IMR-90 (cell line): ENCODE measurements around the gene NRL. TPM values are rescaled to one million over a fixed set of nuclear protein-coding genes. Genes with fewer than 3 reads are reported as not detected.

Experiments
- ATAC-seq: fragments of 200-7000 bp; cut with Tn5 transposase; 2 replicates; pipeline ENCODE4 v1.9.1; 2020; ENCODE audit warnings: low read depth, mild to moderate bottlenecking, moderate library complexity
- BruUV-seq: library from RNA; stranded (reverse); fragments of 400-500 nt; replicated peaks from 2 replicates; lab custom pipeline; 2021; lab: Mats Ljungman, UMichigan
- CTCF ChIA-PET: fragments of 300-600 bp; formaldehyde crosslinking; extraction: SDS; loops from one replicate; lab custom pipeline; 2021; ENCODE audit warnings: antibody characterized with exemption; lab: Yijun Ruan, JAX
- POLR2A ChIA-PET: fragments of 300-600 bp; sonication (Branson Sonifier 250); formaldehyde crosslinking; loops from one replicate; lab custom pipeline; 2022; ENCODE audit warnings: antibody characterized with exemption; ENCODE audit not compliant: unreplicated experiment; lab: Charles Lee
- DNase-seq: peaks from one replicate; pipeline ENCODE4 v3.0.0; 2013
- H2AFZ ChIP-seq: replicated peaks from 2 replicates; pipeline ENCODE3; 2013; ENCODE audit warnings: low read length, mild to moderate bottlenecking; ENCODE audit not compliant: poor library complexity
- H2AK5ac ChIP-seq: 2 replicates; pipeline ENCODE4 v1.6.1; 2013; ENCODE audit warnings: low read depth, low read length, inconsistent platforms
- H2AK9ac ChIP-seq: replicated peaks from 2 replicates; pipeline ENCODE3; 2013; ENCODE audit warnings: mild to moderate bottlenecking, low read depth, low read length, moderate library complexity; ENCODE audit not compliant: poor library complexity
- H2BK120ac ChIP-seq: 2 replicates; pipeline ENCODE4 v1.6.1; 2013; ENCODE audit warnings: low read depth, low read length, inconsistent platforms
- H2BK15ac ChIP-seq: 3 replicates; pipeline ENCODE4 v1.6.1; 2013; ENCODE audit warnings: low read depth, low read length, inconsistent platforms
- H2BK20ac ChIP-seq: 2 replicates; pipeline ENCODE4 v1.6.1; 2013; ENCODE audit warnings: low read depth, mild to moderate bottlenecking, inconsistent platforms, low read length, moderate library complexity
- H2BK5ac ChIP-seq: 2 replicates; pipeline ENCODE4 v1.6.1; 2013; ENCODE audit warnings: mild to moderate bottlenecking, low read depth, low read length, inconsistent platforms; ENCODE audit not compliant: poor library complexity, severe bottlenecking
- H3K14ac ChIP-seq: replicated peaks from 2 replicates; pipeline ENCODE4 v1.6.1; 2013; ENCODE audit warnings: low read depth, low read length, inconsistent platforms
- H3K18ac ChIP-seq: 2 replicates; pipeline ENCODE4 v1.6.1; 2013; ENCODE audit warnings: low read depth, low read length, control low read depth
- H3K23ac ChIP-seq: 2 replicates; pipeline ENCODE4 v1.6.1; 2013; ENCODE audit warnings: low read depth, low read length, inconsistent platforms
- H3K27ac ChIP-seq: 2 replicates; pipeline ENCODE4 v1.5.1; 2013; ENCODE audit warnings: mild to moderate bottlenecking, control low read depth, low read length; ENCODE audit not compliant: insufficient read depth
- H3K27me3 ChIP-seq: 2 replicates; pipeline ENCODE4 v1.6.1; 2013; ENCODE audit warnings: low read length; ENCODE audit not compliant: control insufficient read depth, insufficient read depth
- H3K36me3 ChIP-seq: 2 replicates; pipeline ENCODE4 v1.6.1; 2013; ENCODE audit warnings: low read length, mixed read lengths; ENCODE audit not compliant: control insufficient read depth, insufficient read depth
- H3K4ac ChIP-seq: 2 replicates; pipeline ENCODE4 v1.6.1; 2013; ENCODE audit warnings: low read depth, low read length, inconsistent platforms
- H3K4me1 ChIP-seq: 2 replicates; pipeline ENCODE4 v1.6.1; 2013; ENCODE audit warnings: low read length, mixed read lengths; ENCODE audit not compliant: control insufficient read depth, insufficient read depth
- H3K4me2 ChIP-seq: 2 replicates; pipeline ENCODE4 v1.6.1; 2013; ENCODE audit warnings: low read depth, mild to moderate bottlenecking, control low read depth, low read length, moderate library complexity
- H3K4me3 ChIP-seq: 2 replicates; pipeline ENCODE4 v1.5.1; 2013; ENCODE audit warnings: low read depth, mild to moderate bottlenecking, control low read depth, low read length, moderate library complexity; ENCODE audit not compliant: insufficient read depth
- H3K56ac ChIP-seq: 2 replicates; pipeline ENCODE4 v1.6.1; 2013; ENCODE audit warnings: low read length, inconsistent platforms; ENCODE audit not compliant: insufficient read depth; ENCODE audit errors: extremely low read depth
- H3K79me1 ChIP-seq, 2 experiments: 2 replicates each; pipeline ENCODE4 v1.6.1; 2013; ENCODE audit warnings: low read length in 2 of 2, inconsistent platforms in 1 of 2, low read depth in 1 of 2
- H3K9ac ChIP-seq: 2 replicates; pipeline ENCODE4 v1.6.1; 2013; ENCODE audit warnings: low read depth, low read length, control low read depth
- H3K9me1 ChIP-seq: 2 replicates; pipeline ENCODE4 v1.6.1; 2013; ENCODE audit warnings: low read length, inconsistent platforms; ENCODE audit not compliant: insufficient read depth
- H3K9me3 ChIP-seq: 2 replicates; pipeline ENCODE4 v1.6.1; 2013; ENCODE audit warnings: low read length; ENCODE audit not compliant: control insufficient read depth, insufficient read depth
- H4K20me1 ChIP-seq: 2 replicates; pipeline ENCODE4 v1.6.1; 2013; ENCODE audit warnings: low read length, inconsistent platforms; ENCODE audit not compliant: insufficient read depth
- H4K5ac ChIP-seq: 2 replicates; pipeline ENCODE4 v1.6.1; 2013; ENCODE audit warnings: mild to moderate bottlenecking, low read depth, low read length, control low read depth
- H4K8ac ChIP-seq, 2 experiments: 2 replicates each; pipeline ENCODE4 v1.6.1; 2013; ENCODE audit warnings: low read depth in 2 of 2, low read length in 2 of 2, control low read depth in 1 of 2, inconsistent platforms in 1 of 2
- H4K91ac ChIP-seq: 2 replicates; pipeline ENCODE4 v1.6.1; 2013; ENCODE audit warnings: low read depth, low read length, inconsistent platforms; ENCODE audit not compliant: insufficient read depth
- BHLHE40 ChIP-seq: fragments of 150-350 bp; IDR thresholded peaks from 2 replicates; pipeline ENCODE4 v1.6.1; 2016; ENCODE audit warnings: mild to moderate bottlenecking, low read depth, low read length
- ELK1 ChIP-seq: fragments of 150-350 bp; IDR thresholded peaks from 2 replicates; pipeline ENCODE4 v1.6.1; 2016; ENCODE audit warnings: low read depth, mild to moderate bottlenecking, low read length, moderate library complexity, borderline replicate concordance
- MAFK ChIP-seq: IDR thresholded peaks from 2 replicates; pipeline ENCODE4 v1.6.1; 2012; ENCODE audit warnings: low read depth, low read length, improper control_type of control experiment
- NFE2L2 ChIP-seq: fragments of 150-350 bp; IDR thresholded peaks from 2 replicates; pipeline ENCODE4 v1.6.1; 2016; ENCODE audit warnings: low read depth, mild to moderate bottlenecking, low read length
- POLR2A ChIP-seq: IDR thresholded peaks from 2 replicates; pipeline ENCODE4 v1.6.1; 2012; ENCODE audit warnings: mild to moderate bottlenecking, low read depth, low read length
- RAD21 ChIP-seq: IDR thresholded peaks from 2 replicates; pipeline ENCODE4 v1.6.1; 2012; ENCODE audit warnings: low read length, improper control_type of control experiment
- RCOR1 ChIP-seq: IDR thresholded peaks from 2 replicates; pipeline ENCODE4 v1.6.1; 2012; ENCODE audit warnings: mild to moderate bottlenecking, low read length, improper control_type of control experiment; ENCODE audit not compliant: insufficient replicate concordance
- RFX5 ChIP-seq: IDR thresholded peaks from 2 replicates; pipeline ENCODE4 v1.8.0; 2012; ENCODE audit warnings: low read depth, mild to moderate bottlenecking, low read length, moderate library complexity
- WGBS, 2 experiments: methylation state at CpG; one replicate each; pipeline versions ENCODE4 v1.1.5 to v1.1.7; 2013; ENCODE audit warnings: missing lambda C conversion rate in 2 of 2; ENCODE audit not compliant: insufficient read length in 1 of 2; ENCODE audit errors: extremely low coverage in 2 of 2; 5-methylcytosine and 5-hydroxymethylcytosine counted together
- dilution Hi-C: fragments of 300-500 bp; cut with HindIII; formaldehyde crosslinking; loops from one replicate; pipeline ENCODE4 v1.14.3; 2018; ENCODE audit warnings: low sequenced_read_pairs; ENCODE audit not compliant: unreplicated experiment
- in situ Hi-C: fragments of 300-500 bp; cut with MboI; formaldehyde crosslinking; loops from 3 replicates; pipeline ENCODE4 v1.14.3; 2019; ENCODE audit warnings: low sequenced_read_pairs, inconsistent platforms, mixed read lengths
- intact Hi-C: fragments of 100-400 bp; cut with micrococcal nuclease; formaldehyde crosslinking; loops from 2 replicates; pipeline ENCODE4 v1.10.0; 2022
- polyA plus RNA-seq, 3 experiments: library from polyadenylated mRNA; depleted of rRNA; stranded (reverse); fragments of >200 nt; gene quantifications; 2 replicates each; pipeline ENCODE4 v1.2.3, GENCODE V29; 2012; ENCODE audit warnings: low replicate concordance in 1 of 3
- total RNA-seq: library from RNA; depleted of rRNA; stranded (reverse); fragments of >200 nt; gene quantifications from 2 replicates; pipeline ENCODE4 v1.2.3, GENCODE V29; 2012
- TF ChIP-seq, protein P1 (sequence below): conservative IDR thresholded peaks from 2 replicates; pipeline ENCODE4 v1.5.1; 2012; ENCODE audit warnings: mild to moderate bottlenecking, low read depth, low read length, improper control_type of control experiment

The NRL gene
- total and polyA plus RNA-seq, 2 of the 4 experiments (the other 2 are of a cell fraction), result 0.18 to 0.70 TPM

GRCh38 chr14:24060984-24061913 lies 53.5 kb downstream of the NRL start:
- BruUV-seq, result no TSS peak
- H2AK9ac ChIP-seq, result no peak overlapping the region
- DNase-seq, result no peak
- H3K14ac ChIP-seq, result no peak overlapping the region
- no peak for ATAC-seq
- no peak overlapping the region for H3K4ac ChIP-seq
- no peak overlapping the region for H3K27ac ChIP-seq
- ChIA-PET CTCF (interaction anchor here (1.1 to 1.5 kb wide), 2 partner anchors 30 to 48 kb away, joined by 3 to 5 read pairs; no protein-coding TSS in a partner anchor), POLR2A (no interaction called here)
- intact Hi-C loops, result no loop called here
- in situ Hi-C loops, result no loop called here
- H2BK15ac ChIP-seq, result no peak overlapping the region
- no peak overlapping the region for H3K9ac ChIP-seq
- H3K9me3 ChIP-seq, result no peaks in the 10 kb centered on the region
- no peaks in the 10 kb centered on the region for H3K4me1 ChIP-seq
- 93% methylated on average over 5 of the region's 7 CpGs; no CpG with 5 or more reads in 1 of the 2 experiments for WGBS, 2 experiments
- no peak overlapping the region for H2BK5ac ChIP-seq
- H4K8ac ChIP-seq, result no peak overlapping the region
- no peak overlapping the region for H2AK5ac ChIP-seq
- no peaks in the 10 kb centered on the region for H4K20me1 ChIP-seq
- no peak overlapping the region for H3K56ac ChIP-seq
- H4K91ac ChIP-seq, result no peak overlapping the region
- H2AFZ ChIP-seq, result no peak overlapping the region
- no peak overlapping the region for H3K23ac ChIP-seq
- no peak overlapping the region for H2BK120ac ChIP-seq
- no peaks in the 10 kb centered on the region for H3K36me3 ChIP-seq
- H3K9me1 ChIP-seq, result no peaks in the 10 kb centered on the region
- H3K4me2 ChIP-seq, result no peak overlapping the region
- no peak overlapping the region for H3K18ac ChIP-seq
- H2BK20ac ChIP-seq, result no peak overlapping the region
- no peaks in the 10 kb centered on the region for H3K79me1 ChIP-seq
- peaks cover 28% of the 10 kb centered on the region; the same call in 1 of the 2 replicates for H3K27me3 ChIP-seq
- H3K4me3 ChIP-seq, result no peak overlapping the region
- TF ChIP-seq BHLHE40 (no peak), MAFK (no peak), ELK1 (no peak), RCOR1 (no peak), POLR2A (no peak), RAD21 (no peak), RFX5 (no peak), NFE2L2 (no peak)
- TF ChIP-seq, protein P1, sequence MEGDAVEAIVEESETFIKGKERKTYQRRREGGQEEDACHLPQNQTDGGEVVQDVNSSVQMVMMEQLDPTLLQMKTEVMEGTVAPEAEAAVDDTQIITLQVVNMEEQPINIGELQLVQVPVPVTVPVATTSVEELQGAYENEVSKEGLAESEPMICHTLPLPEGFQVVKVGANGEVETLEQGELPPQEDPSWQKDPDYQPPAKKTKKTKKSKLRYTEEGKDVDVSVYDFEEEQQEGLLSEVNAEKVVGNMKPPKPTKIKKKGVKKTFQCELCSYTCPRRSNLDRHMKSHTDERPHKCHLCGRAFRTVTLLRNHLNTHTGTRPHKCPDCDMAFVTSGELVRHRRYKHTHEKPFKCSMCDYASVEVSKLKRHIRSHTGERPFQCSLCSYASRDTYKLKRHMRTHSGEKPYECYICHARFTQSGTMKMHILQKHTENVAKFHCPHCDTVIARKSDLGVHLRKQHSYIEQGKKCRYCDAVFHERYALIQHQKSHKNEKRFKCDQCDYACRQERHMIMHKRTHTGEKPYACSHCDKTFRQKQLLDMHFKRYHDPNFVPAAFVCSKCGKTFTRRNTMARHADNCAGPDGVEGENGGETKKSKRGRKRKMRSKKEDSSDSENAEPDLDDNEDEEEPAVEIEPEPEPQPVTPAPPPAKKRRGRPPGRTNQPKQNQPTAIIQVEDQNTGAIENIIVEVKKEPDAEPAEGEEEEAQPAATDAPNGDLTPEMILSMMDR, result no peak
- dilution Hi-C loops, result no loop called here
- no peak overlapping the region for H4K5ac ChIP-seq
